ENCODE results near the gene ABCC10.
"Not testable (repeated sequence)": the region's sequence is repeated elsewhere in the genome, so short reads cannot be mapped to it uniquely, and the experiment has no call there.

ABCC10 gene

DNA sequence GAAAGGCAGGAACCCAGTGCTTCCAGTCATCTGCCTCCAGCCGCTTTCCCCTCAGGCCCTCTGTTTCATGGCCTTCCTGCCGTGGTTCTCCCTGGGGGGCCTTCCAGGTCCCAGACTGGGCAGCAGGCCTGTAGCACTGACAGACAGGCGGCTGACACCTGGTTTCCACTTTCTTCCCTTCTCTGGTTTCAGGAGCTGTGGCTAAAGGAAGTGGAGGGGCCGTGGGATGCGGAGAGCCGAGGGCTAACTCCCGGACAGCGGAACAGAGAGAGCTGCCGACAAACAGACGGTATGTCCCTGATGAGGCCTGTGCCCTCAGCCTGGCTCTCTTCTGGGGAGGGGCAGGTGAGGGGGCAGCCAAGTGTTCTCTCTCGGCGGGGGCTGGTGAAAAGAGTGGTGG lies 70.3 kb downstream of the ABCC10 start:
- no peak for DNase-seq

DNA sequence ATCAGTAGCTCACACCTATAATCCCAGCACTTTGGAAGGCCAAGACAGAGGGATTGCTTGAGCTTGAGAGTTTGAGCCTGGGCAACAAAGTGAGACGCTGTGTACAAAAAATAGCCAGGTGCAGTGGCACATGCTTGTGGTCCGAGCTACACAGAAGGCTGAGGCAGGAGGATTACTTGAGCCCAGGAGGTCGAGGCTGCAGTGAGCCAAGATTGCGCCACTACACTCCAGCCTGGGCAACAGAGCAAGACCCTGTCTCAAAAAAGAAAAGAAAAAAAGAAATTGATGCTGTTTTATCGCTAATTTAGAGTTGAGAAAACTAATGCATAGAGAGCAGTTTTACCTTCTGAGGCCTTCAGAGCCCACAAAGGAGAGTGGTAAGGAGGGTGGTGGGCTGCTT lies 71.0 kb downstream of the ABCC10 start:
- not testable (repeated sequence) for DNase-seq

DNA sequence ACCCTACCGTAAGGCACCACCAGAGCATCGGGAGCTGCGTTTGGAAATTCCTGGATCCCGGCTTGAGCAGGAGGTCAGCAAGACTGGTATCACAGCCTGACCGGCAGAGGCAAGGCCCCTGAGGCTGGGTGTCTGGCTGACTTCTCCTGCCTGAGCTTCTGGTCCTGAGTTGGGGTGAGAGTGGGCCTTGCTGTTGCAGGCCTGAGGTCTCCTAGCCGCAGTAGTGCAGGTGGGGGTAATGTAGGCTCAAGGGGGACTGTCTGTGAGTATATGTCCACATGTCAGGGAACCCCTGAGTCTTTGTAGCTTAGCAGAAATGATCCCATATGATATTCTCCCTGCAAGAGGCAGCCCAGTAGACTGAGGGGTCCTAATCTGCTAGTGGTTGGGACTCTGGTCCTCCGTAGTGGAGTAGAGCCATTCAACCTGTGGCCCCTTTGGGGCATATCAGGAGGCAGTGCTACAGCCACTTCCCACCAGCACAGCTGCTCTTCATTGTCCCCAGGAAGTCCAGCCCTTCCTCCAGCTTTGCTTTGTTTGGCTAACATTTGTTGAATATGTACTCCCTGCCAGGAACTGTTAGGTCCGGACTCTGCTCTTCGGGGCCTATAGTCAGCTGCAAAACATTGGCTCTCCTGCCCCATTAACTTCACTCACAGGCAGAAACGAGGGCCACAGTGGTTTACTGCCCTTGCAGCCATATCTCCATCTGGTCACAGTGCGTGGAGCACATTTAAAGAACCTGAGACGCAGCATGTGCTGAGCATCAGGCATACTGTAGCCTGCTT lies 71.9 kb downstream of the ABCC10 start:
- DNase-seq = no peak

All from activated CD4-positive, CD25-positive, alpha-beta regulatory T cell (primary cell).